Esophagus squamous epithelium (tissue), 4 donors: ENCODE measurements around the gene SPTBN5.

Experiments
- POLR2A ChIP-seq, 4 donors: fragments of 450-650 bp; IDR thresholded peaks; one replicate each; pipeline ENCODE4 v1.6.1; 2017; ENCODE audit warnings: antibody characterized with exemption in 4 of 4, mild to moderate bottlenecking in 4 of 4, moderate library complexity in 3 of 4
- TF ChIP-seq, protein P1 (sequence below), 6 experiments: fragments of 450-650 bp in 4 of 6; fragments of 200-600 bp in 2 of 6; sonication (generic) in 2 of 6; IDR thresholded peaks; one replicate each; pipeline ENCODE4 v1.5.1; 2016 to 2019; ENCODE audit warnings: antibody characterized with exemption in 6 of 6, mild to moderate bottlenecking in 4 of 6, moderate library complexity in 4 of 6

DNA sequence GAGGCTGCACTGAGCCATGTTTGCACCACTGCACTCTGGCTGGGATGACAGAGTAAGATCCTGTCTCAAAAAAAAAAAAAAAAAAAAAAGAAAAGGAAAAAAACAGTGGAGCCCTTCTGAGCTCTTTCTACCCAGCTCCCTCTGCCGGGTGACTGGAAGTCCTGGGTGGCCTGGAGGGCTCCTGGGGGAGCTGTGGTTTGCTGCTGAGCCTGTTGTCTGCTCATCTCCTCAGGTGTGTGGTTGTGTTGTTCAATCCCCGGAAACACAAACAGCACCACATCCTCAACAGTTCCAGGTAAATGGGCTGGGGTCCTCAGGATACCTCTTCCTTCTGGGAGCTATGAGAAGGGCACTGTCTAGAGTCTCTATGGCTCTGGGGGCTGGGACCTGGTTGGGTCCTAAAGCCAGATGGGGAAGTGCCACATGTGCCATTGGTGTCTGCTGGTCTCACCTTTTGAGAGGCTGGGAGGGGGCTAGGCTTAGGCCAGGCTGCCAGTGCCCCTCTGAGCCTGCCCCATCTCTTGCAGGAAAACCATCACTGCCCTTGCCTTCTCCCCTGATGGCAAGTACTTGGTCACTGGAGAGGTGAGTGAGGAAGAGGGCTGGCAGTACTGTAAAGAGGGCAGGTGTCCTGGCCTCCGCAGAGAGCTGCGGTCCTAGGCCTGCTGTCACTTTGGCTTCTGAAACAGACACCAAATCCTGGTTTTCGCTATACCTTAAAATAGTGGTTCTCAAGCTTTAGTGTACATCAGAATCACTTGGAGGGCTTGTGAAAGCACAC is 83.0 kb downstream of the SPTBN5 start:
- TF ChIP-seq, protein P1, sequence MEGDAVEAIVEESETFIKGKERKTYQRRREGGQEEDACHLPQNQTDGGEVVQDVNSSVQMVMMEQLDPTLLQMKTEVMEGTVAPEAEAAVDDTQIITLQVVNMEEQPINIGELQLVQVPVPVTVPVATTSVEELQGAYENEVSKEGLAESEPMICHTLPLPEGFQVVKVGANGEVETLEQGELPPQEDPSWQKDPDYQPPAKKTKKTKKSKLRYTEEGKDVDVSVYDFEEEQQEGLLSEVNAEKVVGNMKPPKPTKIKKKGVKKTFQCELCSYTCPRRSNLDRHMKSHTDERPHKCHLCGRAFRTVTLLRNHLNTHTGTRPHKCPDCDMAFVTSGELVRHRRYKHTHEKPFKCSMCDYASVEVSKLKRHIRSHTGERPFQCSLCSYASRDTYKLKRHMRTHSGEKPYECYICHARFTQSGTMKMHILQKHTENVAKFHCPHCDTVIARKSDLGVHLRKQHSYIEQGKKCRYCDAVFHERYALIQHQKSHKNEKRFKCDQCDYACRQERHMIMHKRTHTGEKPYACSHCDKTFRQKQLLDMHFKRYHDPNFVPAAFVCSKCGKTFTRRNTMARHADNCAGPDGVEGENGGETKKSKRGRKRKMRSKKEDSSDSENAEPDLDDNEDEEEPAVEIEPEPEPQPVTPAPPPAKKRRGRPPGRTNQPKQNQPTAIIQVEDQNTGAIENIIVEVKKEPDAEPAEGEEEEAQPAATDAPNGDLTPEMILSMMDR (IDR thresholded peaks at IDR 0.05), result peak in 1 of 6 experiments; percentile 7
- TF ChIP-seq POLR2A (IDR thresholded peaks at IDR 0.05), result no peak
